Skeletal muscle tissue (tissue), 4 donors: ENCODE measurements around the gene CARS1. TPM values are rescaled to one million over a fixed set of nuclear protein-coding genes. Genes with fewer than 3 reads are reported as not detected.

Experiments
- H3K27ac ChIP-seq: one replicate; pipeline ENCODE4 v1.7.0; 2013; ENCODE audit warnings: mild to moderate bottlenecking, low read depth, low read length, inconsistent platforms
- H3K27me3 ChIP-seq, 3 donors: one replicate each; pipeline ENCODE4 v1.7.0; 2013; ENCODE audit warnings: low read length in 3 of 3; ENCODE audit not compliant: control insufficient read depth in 3 of 3, insufficient read depth in 3 of 3
- H3K36me3 ChIP-seq, 3 donors: one replicate each; pipeline ENCODE4 v1.7.0; 2013; ENCODE audit warnings: low read length in 3 of 3; ENCODE audit not compliant: control insufficient read depth in 3 of 3, insufficient read depth in 3 of 3
- H3K4me1 ChIP-seq, 3 donors: one replicate each; pipeline ENCODE4 v1.7.0; 2013; ENCODE audit warnings: low read length in 3 of 3, mild to moderate bottlenecking in 3 of 3; ENCODE audit not compliant: control insufficient read depth in 3 of 3, insufficient read depth in 3 of 3
- H3K4me3 ChIP-seq, 3 donors: one replicate each; pipeline ENCODE4 v1.7.0; 2013; ENCODE audit warnings: low read length in 3 of 3
- H3K9ac ChIP-seq, 3 donors: one replicate each; pipeline ENCODE4 v1.7.0; 2013; ENCODE audit warnings: low read length in 3 of 3, mild to moderate bottlenecking in 3 of 3, moderate library complexity in 2 of 3, low read depth in 1 of 3
- H3K9me3 ChIP-seq, 3 donors: one replicate each; pipeline ENCODE4 v1.7.0; 2013; ENCODE audit warnings: low read length in 3 of 3; ENCODE audit not compliant: control insufficient read depth in 3 of 3
- total RNA-seq: library from RNA; depleted of rRNA; stranded (reverse); fragments of >200 nt; gene quantifications from one replicate; pipeline ENCODE4 v1.2.3, GENCODE V29; 2014
- donor health status: Osteomylitis.

CARS1 gene
- total RNA-seq, result 11.5 TPM

DNA sequence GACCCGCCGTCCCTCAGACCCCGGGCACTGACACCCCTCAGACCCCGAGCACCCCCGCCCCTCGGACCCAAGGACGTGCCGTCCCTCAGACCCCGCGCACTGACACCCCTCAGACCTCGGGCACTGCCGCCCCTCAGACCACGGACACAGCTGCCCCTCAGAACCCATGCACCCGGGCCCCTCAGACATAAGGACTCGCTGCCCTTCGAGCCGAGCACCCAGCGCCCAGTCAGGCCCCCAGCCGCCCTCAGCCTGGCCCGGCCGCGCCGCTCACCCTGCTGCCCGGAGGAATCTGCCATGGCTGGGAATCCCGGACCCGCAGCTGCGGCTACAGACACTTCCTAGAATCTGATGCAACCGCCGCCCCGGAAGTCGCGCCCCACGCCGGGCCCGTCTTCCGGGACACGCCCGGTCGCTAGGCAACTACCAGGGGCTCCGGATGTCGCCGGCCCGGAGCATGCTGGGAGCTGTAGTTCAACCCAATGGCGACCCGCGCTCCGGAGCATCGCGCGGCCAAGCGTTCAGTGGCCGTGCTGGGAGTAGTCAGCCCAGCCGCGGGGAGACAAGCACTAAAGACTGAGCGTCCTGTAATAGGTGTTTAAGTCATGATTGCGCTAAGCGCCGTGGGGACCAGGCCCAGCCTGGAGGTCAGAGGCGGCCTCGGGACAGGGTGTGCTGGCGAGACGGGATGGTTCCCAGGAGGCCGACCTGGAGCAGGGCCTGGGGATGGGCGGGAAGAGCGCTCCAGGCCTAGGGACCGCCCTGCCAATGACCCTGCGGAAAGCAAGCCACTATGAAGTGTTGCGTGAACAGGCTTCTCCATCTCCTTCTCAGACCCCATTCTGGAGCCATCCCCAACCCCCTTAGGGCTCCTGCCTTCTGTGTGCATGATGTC is at the start of gene CARS1:
CARS1 (minus strand) TSS at position 355 of the 895 bp plus-strand sequence; CDS start at position 299, 56 bp downstream.
- H3K4me1 ChIP-seq, result peaks cover 23 to 30% (median 23%) of the 10 kb centered on the region in 3 donors
- H3K4me3 ChIP-seq, result peak within 1 kb of the TSS; percentile 80 to 88 (median 87)
- no peaks in the 10 kb centered on the region for H3K27me3 ChIP-seq
- peak within 1 kb of the TSS; percentile 83 to 96 (median 91) for H3K9ac ChIP-seq
- H3K27ac ChIP-seq, result peak within 1 kb of the TSS; percentile 80
- H3K9me3 ChIP-seq, result no peaks in the 10 kb centered on the region
- H3K36me3 ChIP-seq, result peaks cover 0 to 3% (median 0%) of the 10 kb centered on the region in 3 donors

DNA sequence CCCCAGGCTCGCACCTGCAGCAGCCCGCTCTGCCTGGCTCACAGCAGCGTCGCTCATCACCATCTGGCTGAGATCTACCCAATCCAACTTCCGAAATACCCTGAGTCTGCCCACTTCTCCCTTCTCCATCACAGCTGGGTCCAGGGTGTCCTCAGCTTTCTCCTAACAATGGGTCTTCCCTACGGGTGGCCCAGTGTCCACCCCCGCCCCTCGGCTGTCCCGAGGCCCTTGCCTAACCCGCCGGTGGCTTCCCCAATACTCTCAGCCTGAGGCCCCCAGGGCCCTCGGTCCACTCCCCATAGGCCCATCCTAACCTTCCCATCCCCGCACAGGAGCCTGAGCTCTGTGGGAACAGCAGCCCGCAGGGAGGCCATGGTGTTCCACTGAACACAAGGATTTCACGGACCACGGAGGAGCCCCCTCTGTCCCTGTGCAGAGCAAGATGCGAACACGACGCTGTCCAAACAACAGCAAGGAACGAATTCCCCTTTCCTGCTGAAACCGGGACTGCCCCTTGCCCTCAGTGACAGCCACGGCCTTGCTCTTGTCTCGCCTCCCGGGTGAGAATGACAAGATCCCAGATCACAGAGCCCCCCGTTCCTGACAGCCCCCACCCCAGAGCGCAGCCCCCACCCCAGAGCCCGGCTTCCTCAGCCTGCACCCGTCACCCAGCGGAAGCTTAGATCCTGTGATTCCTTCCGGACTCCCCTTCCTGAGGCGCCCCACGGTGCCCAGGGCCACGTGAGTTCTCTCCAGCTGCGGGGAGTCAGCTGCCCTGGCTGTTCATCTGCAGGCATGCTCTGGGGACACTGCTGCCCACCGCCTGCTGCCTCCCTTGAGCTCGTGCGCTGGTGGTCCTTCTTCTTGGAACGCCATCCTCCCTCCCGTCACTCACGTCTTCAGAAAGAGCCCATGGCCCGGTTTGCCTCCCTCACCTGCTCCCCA is 48.8 kb upstream of the CARS1 start:
- peaks cover 4 to 15% (median 9%) of the 10 kb centered on the region in 3 donors for H3K36me3 ChIP-seq

DNA sequence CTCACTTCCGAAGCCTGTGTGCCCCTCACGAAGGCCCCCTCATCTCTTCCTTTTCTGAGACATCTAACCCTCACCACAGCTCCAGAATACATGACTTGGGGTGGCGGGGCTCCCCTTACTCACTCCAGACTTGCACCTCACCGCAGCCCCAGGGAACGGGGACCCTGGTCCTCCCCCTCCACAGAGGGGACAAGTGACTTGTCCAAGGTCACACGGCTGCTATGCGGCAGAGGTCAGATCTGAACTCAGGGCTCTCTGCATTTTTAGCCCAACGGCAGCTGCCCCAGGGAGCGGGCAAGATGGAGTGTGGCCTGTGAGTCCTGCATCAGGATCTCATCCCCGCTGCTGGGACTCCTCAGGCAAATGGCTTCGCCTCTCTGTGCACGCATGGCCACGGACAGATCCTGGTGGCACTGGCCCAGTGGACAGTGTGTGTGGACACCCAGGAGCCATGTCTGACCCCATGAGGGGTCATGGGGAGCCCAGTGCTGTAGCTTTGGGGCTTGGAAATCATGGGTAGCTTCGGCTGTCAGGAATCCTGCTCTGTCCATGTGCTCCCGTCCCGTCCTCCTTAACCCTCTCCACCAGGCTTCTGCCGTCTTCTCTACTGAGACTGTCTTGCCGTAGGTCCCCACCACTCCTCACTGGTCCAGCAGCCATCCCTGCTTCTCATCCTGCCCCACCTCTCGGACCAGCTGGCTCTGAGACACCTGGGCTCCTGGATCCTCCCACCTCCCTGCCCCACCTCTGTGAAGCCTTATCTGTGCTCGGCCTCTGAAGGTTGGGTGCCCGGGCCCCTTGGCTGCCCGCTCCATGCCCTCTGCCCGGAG is 48.0 kb upstream of the CARS1 start:
- Histone ChIP-seq H3K9ac (no peak overlapping the region), H3K9me3 (no peaks in the 10 kb centered on the region), H3K4me3 (no peak overlapping the region), H3K36me3 (peaks cover 4 to 20% (median 13%) of the 10 kb centered on the region in 3 donors), H3K27me3 (no peaks in the 10 kb centered on the region), H3K4me1 (no peaks in the 10 kb centered on the region), H3K27ac (no peak overlapping the region)

More for the DNA sequence above, 48.8 kb upstream of the CARS1 start:
- Histone ChIP-seq H3K4me3 (no peak overlapping the region), H3K9me3 (no peaks in the 10 kb centered on the region), H3K9ac (no peak overlapping the region), H3K4me1 (no peaks in the 10 kb centered on the region), H3K27ac (no peak overlapping the region), H3K27me3 (no peaks in the 10 kb centered on the region)

DNA sequence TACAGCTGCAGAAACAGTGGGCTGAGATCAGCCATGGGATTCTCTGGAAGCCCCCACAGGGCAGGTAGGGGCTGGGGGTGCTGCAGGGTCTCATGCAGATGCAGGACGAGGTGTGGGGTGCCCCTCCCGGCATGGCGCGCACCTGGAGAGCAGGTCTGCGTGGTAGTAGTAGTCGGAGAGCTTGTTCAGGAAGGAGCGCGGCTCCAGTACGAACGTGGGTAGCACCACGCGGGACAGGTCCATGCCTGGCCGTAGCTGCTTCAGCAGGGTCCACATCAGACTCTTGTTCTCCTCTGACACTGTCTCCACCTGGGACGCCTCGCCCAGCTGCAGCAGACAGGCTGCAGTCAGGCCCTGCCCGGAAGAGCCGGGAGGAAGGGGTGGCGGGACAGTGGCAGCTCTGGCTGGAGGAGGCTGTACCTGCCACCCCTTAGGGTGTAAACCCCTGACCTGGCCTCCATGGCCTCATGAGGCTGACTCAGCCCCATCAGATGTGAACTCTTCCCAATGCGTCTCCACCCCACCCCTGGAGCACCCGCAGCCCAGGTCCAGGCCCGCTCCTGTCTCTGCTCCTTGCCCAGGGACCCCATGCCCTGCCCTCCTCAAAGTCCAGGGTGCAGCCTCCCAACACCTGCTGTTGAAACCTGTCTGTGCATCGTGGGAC is 47.0 kb upstream of the CARS1 start:
- no peak overlapping the region for H3K27ac ChIP-seq
- H3K4me1 ChIP-seq, result no peaks in the 10 kb centered on the region
- no peaks in the 10 kb centered on the region for H3K9me3 ChIP-seq
- peaks cover 4 to 23% (median 17%) of the 10 kb centered on the region in 3 donors for H3K36me3 ChIP-seq
- no peak overlapping the region for H3K9ac ChIP-seq
- no peaks in the 10 kb centered on the region for H3K27me3 ChIP-seq
- H3K4me3 ChIP-seq, result no peak overlapping the region

DNA sequence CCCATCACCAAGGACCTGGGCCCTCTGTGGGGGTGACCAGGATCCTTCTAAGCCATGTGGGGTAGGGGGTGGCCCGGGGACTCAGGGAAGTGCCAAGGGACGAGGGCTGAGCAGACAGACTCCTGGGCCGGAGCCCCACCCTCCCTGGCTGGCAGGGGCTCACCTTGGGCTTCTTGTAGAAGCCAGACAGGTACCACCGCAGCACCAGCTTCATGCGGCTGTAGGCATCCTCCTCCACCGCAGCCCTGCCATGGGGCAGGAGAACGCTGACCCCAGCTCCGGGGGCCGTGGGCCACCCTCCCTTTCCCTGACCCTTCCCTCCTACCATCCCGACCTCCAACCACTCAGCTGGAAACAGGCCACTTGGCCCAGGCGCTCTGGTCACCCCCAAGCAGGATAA is 45.9 kb upstream of the CARS1 start:
- Histone ChIP-seq H3K27me3 (no peaks in the 10 kb centered on the region), H3K9ac (no peak overlapping the region), H3K4me1 (no peaks in the 10 kb centered on the region), H3K27ac (no peak overlapping the region), H3K36me3 (peaks cover 4 to 23% (median 17%) of the 10 kb centered on the region in 3 donors), H3K9me3 (no peaks in the 10 kb centered on the region), H3K4me3 (no peak overlapping the region)

DNA sequence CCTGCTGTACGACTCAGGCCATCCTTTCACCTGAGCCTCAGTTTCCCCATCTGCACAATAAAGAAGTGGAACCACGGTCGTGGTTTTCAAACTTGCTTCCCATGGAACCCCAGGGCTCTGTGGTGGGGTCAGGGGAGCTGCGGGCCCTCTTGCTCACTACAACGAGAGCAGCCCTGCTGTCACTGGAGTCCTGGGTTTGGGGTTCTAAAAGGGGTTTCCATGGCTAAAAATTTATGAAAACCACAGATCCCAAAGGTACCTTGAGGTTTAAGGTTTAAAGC is 45.4 kb upstream of the CARS1 start:
- Histone ChIP-seq H3K4me3 (no peak overlapping the region), H3K9ac (no peak overlapping the region), H3K27ac (no peak overlapping the region), H3K36me3 (peaks cover 4 to 22% (median 17%) of the 10 kb centered on the region in 3 donors), H3K27me3 (no peaks in the 10 kb centered on the region), H3K4me1 (no peaks in the 10 kb centered on the region), H3K9me3 (no peaks in the 10 kb centered on the region)

DNA sequence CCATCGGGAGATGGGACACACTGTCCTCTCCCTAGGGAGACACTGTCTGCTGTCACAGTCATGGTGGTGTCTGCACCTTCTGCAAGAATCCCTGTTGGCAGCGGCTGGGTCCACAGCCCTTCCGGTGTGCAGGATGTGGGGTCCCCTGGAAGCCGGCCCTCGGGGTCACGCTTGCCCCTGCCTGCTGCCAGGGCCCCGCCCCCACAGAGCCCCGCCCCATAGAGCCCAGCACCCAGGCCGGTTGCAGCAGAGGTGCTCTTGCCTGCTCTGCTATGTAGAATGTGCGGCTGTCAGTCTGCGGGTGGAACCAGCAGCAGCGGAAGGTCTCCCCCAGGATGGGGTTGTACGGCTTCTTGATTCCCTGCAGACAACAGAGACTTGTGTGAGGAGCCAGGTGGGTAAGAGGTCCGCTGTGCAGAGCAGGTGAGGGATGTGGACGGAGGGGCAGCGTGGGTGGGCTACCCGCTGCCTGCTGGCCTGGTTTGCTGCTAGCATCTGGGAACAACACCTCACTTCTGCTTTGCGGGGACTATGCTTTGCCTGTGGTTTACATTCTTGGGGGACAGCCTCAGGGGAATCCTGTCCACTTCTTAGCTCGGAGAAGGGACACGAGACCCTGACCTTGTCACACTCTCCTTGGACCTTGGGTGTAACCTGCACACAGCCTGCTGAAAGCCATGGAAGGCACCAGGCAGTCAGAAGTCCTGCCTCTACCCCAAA is 44.9 kb upstream of the CARS1 start:
- no peaks in the 10 kb centered on the region for H3K4me1 ChIP-seq
- no peak overlapping the region for H3K4me3 ChIP-seq
- peaks cover 4 to 19% (median 12%) of the 10 kb centered on the region in 3 donors for H3K36me3 ChIP-seq
- no peak overlapping the region for H3K9ac ChIP-seq
- H3K27me3 ChIP-seq, result no peaks in the 10 kb centered on the region
- H3K9me3 ChIP-seq, result no peaks in the 10 kb centered on the region
- no peak overlapping the region for H3K27ac ChIP-seq

DNA sequence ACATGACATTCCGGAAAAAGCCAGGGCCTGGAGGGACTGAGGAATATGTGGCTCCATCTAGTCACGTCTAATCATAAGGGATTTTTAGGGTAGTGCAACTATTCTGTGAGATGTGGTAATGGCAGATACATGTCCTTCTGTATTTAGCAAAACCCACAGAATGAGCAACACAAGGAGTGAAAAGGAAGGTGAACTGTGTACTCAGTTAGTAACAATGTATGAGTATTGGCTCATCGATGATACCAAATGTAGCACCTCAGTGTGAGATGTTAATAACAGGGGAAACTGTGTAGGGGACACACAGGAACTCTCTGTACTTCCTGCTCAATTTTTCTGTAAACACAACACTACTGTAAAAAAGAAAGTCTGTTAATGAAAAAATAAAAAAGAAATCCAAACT is 42.0 kb upstream of the CARS1 start:
- Histone ChIP-seq H3K27me3 (no peaks in the 10 kb centered on the region), H3K4me1 (peaks cover 0 to 8% (median 4%) of the 10 kb centered on the region in 3 donors), H3K9ac (no peak overlapping the region), H3K36me3 (peaks cover 2 to 14% (median 8%) of the 10 kb centered on the region in 3 donors), H3K27ac (no peak overlapping the region), H3K4me3 (no peak overlapping the region), H3K9me3 (no peaks in the 10 kb centered on the region)
